HepG2 (cell line): ENCODE measurements around the gene ANKLE1. TPM values are rescaled to one million over a fixed set of nuclear protein-coding genes. Genes with fewer than 3 reads are reported as not detected.
A peak's percentile ranks its signal among the peaks of the same experiment; 100 is the strongest.

ENCODE experiments used
- DZIP1 ChIP-seq: sonication (generic); formaldehyde crosslinking; IDR thresholded peaks from 2 replicates; pipeline ENCODE4 v1.5.0; 2020; ENCODE audit warnings: mild to moderate bottlenecking, missing genetic modification reagents
- ELF1 ChIP-seq: sonication (generic); formaldehyde crosslinking; IDR thresholded peaks from 2 replicates; pipeline ENCODE4 v1.4.0; 2020; ENCODE audit warnings: missing genetic modification reagents
- KDM1A ChIP-seq: IDR thresholded peaks from 2 replicates; pipeline ENCODE4 v1.6.1; 2016; ENCODE audit warnings: missing compliant biosample characterization
- KMT2B ChIP-seq: IDR thresholded peaks from 2 replicates; pipeline ENCODE4 v1.6.1; 2016; ENCODE audit warnings: missing genetic modification reagents, missing compliant biosample characterization
- LRRFIP1 ChIP-seq: sonication (generic); formaldehyde crosslinking; conservative IDR thresholded peaks from 2 replicates; pipeline ENCODE4 v1.4.0; 2020; ENCODE audit warnings: missing genetic modification reagents
- NFKBIZ ChIP-seq: IDR thresholded peaks from 2 replicates; pipeline ENCODE4 v1.6.1; 2018; ENCODE audit warnings: missing genetic modification reagents, missing compliant biosample characterization
- PAF1 ChIP-seq: IDR thresholded peaks from 2 replicates; pipeline ENCODE4 v1.6.1; 2016; ENCODE audit warnings: missing genetic modification reagents, missing compliant biosample characterization
- PAX8 ChIP-seq: sonication (generic); formaldehyde crosslinking; IDR thresholded peaks from 2 replicates; pipeline ENCODE4 v1.8.0; 2022; ENCODE audit warnings: mild to moderate bottlenecking, missing genetic modification reagents, borderline replicate concordance
- POLR2A ChIP-seq, 2 experiments: IDR thresholded peaks; 2 replicates each; pipeline ENCODE4 v1.6.1; 2011; ENCODE audit warnings: low read depth in 2 of 2, low read length in 2 of 2, mild to moderate bottlenecking in 1 of 2, moderate library complexity in 1 of 2; ENCODE audit not compliant: insufficient read depth in 1 of 2
- TEAD2 ChIP-seq: sonication (generic); formaldehyde crosslinking; IDR thresholded peaks from 2 replicates; pipeline ENCODE4 v1.9.0; 2021; ENCODE audit warnings: missing genetic modification reagents
- THAP9 ChIP-seq: sonication (generic); formaldehyde crosslinking; IDR thresholded peaks from 2 replicates; pipeline ENCODE4; 2020; ENCODE audit warnings: missing genetic modification reagents, mild to moderate bottlenecking, borderline replicate concordance
- THYN1 ChIP-seq: sonication (generic); formaldehyde crosslinking; IDR thresholded peaks from 2 replicates; pipeline ENCODE4 v1.8.1; 2023; ENCODE audit warnings: low read depth, mild to moderate bottlenecking, moderate library complexity, missing genetic modification reagents, borderline replicate concordance
- ZBTB26 ChIP-seq: IDR thresholded peaks from 2 replicates; pipeline ENCODE4 v1.6.1; 2016; ENCODE audit warnings: missing compliant biosample characterization, missing genetic modification reagents, borderline replicate concordance
- ZBTB33 ChIP-seq: sonication (generic); formaldehyde crosslinking; IDR thresholded peaks from 2 replicates; pipeline ENCODE4 v1.4.0; 2020; ENCODE audit warnings: missing genetic modification reagents
- ZNF343 ChIP-seq: sonication (generic); formaldehyde crosslinking; IDR thresholded peaks from 2 replicates; pipeline ENCODE4 v1.4.0; 2020; ENCODE audit warnings: mild to moderate bottlenecking, missing genetic modification reagents
- ZNF572 ChIP-seq: sonication (generic); formaldehyde crosslinking; IDR thresholded peaks from 2 replicates; pipeline ENCODE4 v1.5.1; 2020; ENCODE audit warnings: mild to moderate bottlenecking, missing genetic modification reagents
- ZNF615 ChIP-seq: sonication (generic); formaldehyde crosslinking; IDR thresholded peaks from 2 replicates; pipeline ENCODE4 v1.5.0; 2020; ENCODE audit warnings: mild to moderate bottlenecking, missing genetic modification reagents, borderline replicate concordance
- ZSCAN25 ChIP-seq: sonication (generic); formaldehyde crosslinking; IDR thresholded peaks from 2 replicates; pipeline ENCODE4 v1.8.0; 2022; ENCODE audit warnings: mild to moderate bottlenecking, missing genetic modification reagents
- polyA plus RNA-seq, 8 experiments: library from polyadenylated mRNA; depleted of rRNA in 3 of 8; stranded (reverse) in 7 of 8; unstranded in 1 of 8; fragments of >200 nt; fragmentation: Illumina TruSeq in 4 of 8; extraction: Trizol in 4 of 8; gene quantifications; 2 replicates each; pipeline versions ENCODE4 v1.2.1 to v1.2.3, GENCODE V29; 2011 to 2016; ENCODE audit warnings: low read depth in 4 of 8, missing spikeins in 1 of 8, mixed read lengths in 1 of 8; ENCODE audit not compliant: insufficient read depth in 1 of 8
- total RNA-seq, 5 experiments: library from RNA; depleted of rRNA; stranded (reverse); fragments of >200 nt; fragmentation: Illumina TruSeq; extraction: Trizol; gene quantifications; 2 replicates each; pipeline ENCODE4 v1.2.3, GENCODE V29; 2016; ENCODE audit warnings: low read depth in 1 of 5

The ANKLE1 gene
- total and polyA plus RNA-seq, 2 of the 13 experiments (the other 11 are each of a cell fraction or from before 2014, with no cell fraction given), result 0.69 to 1.5 TPM

- no peak for TF ChIP-seq ZBTB33 (CRISPR knock-in tag)
- peak; percentile 74; the same call in 1 of the 2 replicates for TF ChIP-seq KDM1A (CRISPR knock-in tag)
- TF ChIP-seq PAX8, result no peak
- no peak for TF ChIP-seq PAF1 (CRISPR knock-in tag)
- no peak for TF ChIP-seq DZIP1 (CRISPR knock-in tag)
- no peak for TF ChIP-seq THYN1 (CRISPR knock-in tag)
- TF ChIP-seq NFKBIZ (CRISPR knock-in tag), result no peak
- no peak for TF ChIP-seq ELF1 (CRISPR knock-in tag)
- TF ChIP-seq POLR2A (IDR thresholded peaks at IDR 0.05; ENCODE audit: insufficient read depth in 1 of 2, low read depth in 2 of 2, low read length in 2 of 2), result peak; percentile 1 to 29; a peak in 3 of 4 replicates
- TF ChIP-seq ZNF615 (CRISPR knock-in tag), result no peak
- TF ChIP-seq ZNF572 (CRISPR knock-in tag), result no peak
- TF ChIP-seq KMT2B (CRISPR knock-in tag), result peak; percentile 55; the same call in 1 of the 2 replicates
- TF ChIP-seq ZNF343 (CRISPR knock-in tag), result no peak; the same call in 1 of the 2 replicates
- no peak for TF ChIP-seq THAP9
- TF ChIP-seq LRRFIP1 (CRISPR knock-in tag), result no peak
- no peak for TF ChIP-seq TEAD2 (CRISPR knock-in tag)
- TF ChIP-seq ZSCAN25 (CRISPR knock-in tag), result no peak
- no peak for TF ChIP-seq ZBTB26 (CRISPR knock-in tag)
Measured at GRCh38 chr19:17243830-17244617, 37.7 kb upstream of the ANKLE1 start (continued).
